BLaER1 treated with 17β-estradiol and CSF1 and Interleukin-3, amounts not matched to agents 10 nM and 100 nM (cell line): Measurements from ENCODE around the gene MACIR.

Experiments
- H3K27ac ChIP-seq, 11 experiments: shearing (Covaris generic); formaldehyde crosslinking; 2 replicates each; pipeline ENCODE4 v1.8.1; 2022
- H3K27me3 ChIP-seq, 11 experiments: shearing (Covaris generic); formaldehyde crosslinking; 2 replicates each; pipeline ENCODE4 v1.8.1; 2022
- H3K36me3 ChIP-seq, 11 experiments: shearing (Covaris generic); formaldehyde crosslinking; 2 replicates each; pipeline ENCODE4 v1.8.1; 2022
- H3K4me1 ChIP-seq, 10 experiments: shearing (Covaris generic); formaldehyde crosslinking; 2 replicates each; pipeline ENCODE4 v1.8.1; 2022
- H3K4me2 ChIP-seq, 11 experiments: shearing (Covaris generic); formaldehyde crosslinking; 2 replicates each; pipeline ENCODE4 v1.8.1; 2022
- H3K4me3 ChIP-seq, 10 experiments: shearing (Covaris generic); formaldehyde crosslinking; 2 replicates each; pipeline ENCODE4 v1.8.1; 2022
- H3K9ac ChIP-seq, 11 experiments: shearing (Covaris generic); formaldehyde crosslinking; 2 replicates each; pipeline ENCODE4 v1.8.1; 2022
- H3K9me3 ChIP-seq, 11 experiments: shearing (Covaris generic); formaldehyde crosslinking; replicated peaks in 1 of 11; 2 replicates each; pipeline ENCODE4 v1.8.1; 2022
- H4K20me1 ChIP-seq, 11 experiments: shearing (Covaris generic); formaldehyde crosslinking; 2 replicates each; pipeline ENCODE4 v1.8.1; 2022
- Cebpa-rat ChIP-seq, 11 experiments: shearing (Covaris generic); IDR thresholded peaks; 2 replicates each; pipeline ENCODE4 v1.8.1; 2022

The MACIR gene

DNA sequence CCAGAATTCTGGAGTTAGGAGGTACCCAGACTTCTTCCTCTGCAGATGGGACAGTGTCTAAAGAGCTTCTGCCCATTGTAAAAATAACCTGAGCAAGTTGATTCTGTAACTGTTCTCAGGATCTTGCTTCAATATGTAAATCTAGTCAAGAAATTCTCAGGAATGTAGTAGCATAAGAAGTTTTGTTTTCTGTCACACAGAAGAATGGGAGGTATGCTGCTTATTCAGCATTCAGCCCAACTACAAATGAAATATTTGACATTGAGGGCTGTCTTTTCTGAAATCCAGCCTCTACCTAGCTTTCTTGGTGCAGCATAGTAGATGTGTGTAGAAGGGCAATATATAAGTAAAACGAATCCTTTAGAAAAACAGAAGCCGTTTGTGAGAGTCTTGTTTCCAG lies 13.8 kb downstream of the MACIR start:
- Histone ChIP-seq H3K9ac (no peak overlapping the region), H3K4me1 (peaks cover 0 to 34% (median 4%) of the 10 kb centered on the region in 10 experiments; a peak in 9 of 20 replicates), H3K27ac (peak overlapping the region in 3 of 11 experiments; percentile 2 to 35 (median 12); a peak in 2 of 22 replicates), H4K20me1 (peaks cover 0 to 66% (median 21%) of the 10 kb centered on the region in 11 experiments; a peak in 12 of 22 replicates), H3K36me3 (peaks cover 36 to 86% (median 48%) of the 10 kb centered on the region in 11 experiments), H3K4me3 (no peak overlapping the region), H3K4me2 (peak overlapping the region in 1 of 11 experiments; percentile 28; a peak in 2 of 22 replicates), H3K27me3 (no peaks in the 10 kb centered on the region), H3K9me3 (no peaks in the 10 kb centered on the region)
- TF ChIP-seq Cebpa-rat (IDR thresholded peaks at IDR 0.05) = no peak

DNA sequence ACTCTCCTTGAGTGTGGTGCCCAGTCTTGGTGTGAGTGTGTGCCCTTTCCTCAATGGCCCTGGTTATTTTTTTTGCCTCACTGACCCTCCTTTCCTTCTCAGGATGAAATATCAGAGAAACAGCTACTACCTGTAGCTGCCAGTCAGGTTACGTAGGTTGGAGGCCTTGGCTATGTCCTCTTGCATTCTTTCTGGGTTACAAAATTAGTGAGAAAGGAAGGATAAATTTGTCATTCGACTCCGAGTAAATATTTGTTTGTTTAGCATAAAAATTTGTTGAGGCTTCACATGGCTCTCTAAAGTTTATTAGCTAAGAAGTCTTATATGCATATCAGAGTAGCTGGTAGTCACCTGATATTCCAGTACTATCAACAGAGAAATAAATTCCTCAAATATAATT lies 15.4 kb downstream of the MACIR start:
- H3K4me3 ChIP-seq = no peak overlapping the region
- no peak for TF ChIP-seq Cebpa-rat (IDR thresholded peaks at IDR 0.05)
- no peaks in the 10 kb centered on the region for H3K27me3 ChIP-seq
- H4K20me1 ChIP-seq = peaks cover 0 to 57% (median 15%) of the 10 kb centered on the region in 11 experiments; a peak in 12 of 22 replicates
- peaks cover 0 to 34% (median 4%) of the 10 kb centered on the region in 10 experiments; a peak in 9 of 20 replicates for H3K4me1 ChIP-seq
- H3K9me3 ChIP-seq = no peaks in the 10 kb centered on the region
- H3K36me3 ChIP-seq = peaks cover 27 to 86% (median 47%) of the 10 kb centered on the region in 11 experiments
- no peak overlapping the region for H3K27ac ChIP-seq
- no peak overlapping the region for H3K4me2 ChIP-seq
- H3K9ac ChIP-seq = no peak overlapping the region

GRCh38 chr5:103275851-103276250 lies 17.3 kb downstream of the MACIR start:
- Histone ChIP-seq H3K4me1 (peaks cover 0 to 31% (median 0%) of the 10 kb centered on the region in 10 experiments; a peak in 7 of 20 replicates), H3K36me3 (peaks cover 24 to 95% (median 55%) of the 10 kb centered on the region in 11 experiments), H3K27me3 (no peaks in the 10 kb centered on the region), H3K4me2 (no peak overlapping the region), H3K27ac (no peak overlapping the region), H3K9me3 (no peaks in the 10 kb centered on the region), H4K20me1 (peaks cover 0 to 42% (median 6%) of the 10 kb centered on the region in 11 experiments; a peak in 9 of 22 replicates), H3K4me3 (no peak overlapping the region), H3K9ac (no peak overlapping the region)
- TF ChIP-seq Cebpa-rat (IDR thresholded peaks at IDR 0.05) = no peak

- Histone ChIP-seq H4K20me1 (peaks cover 0 to 12% (median 0%) of the 10 kb centered on the region in 11 experiments; a peak in 5 of 22 replicates), H3K4me1 (peaks cover 0 to 17% (median 0%) of the 10 kb centered on the region in 10 experiments; a peak in 5 of 20 replicates), H3K9ac (no peak overlapping the region), H3K9me3 (no peaks in the 10 kb centered on the region), H3K4me3 (no peak overlapping the region), H3K4me2 (no peak overlapping the region), H3K36me3 (peaks cover 15 to 68% (median 28%) of the 10 kb centered on the region in 11 experiments), H3K27ac (no peak overlapping the region), H3K27me3 (no peaks in the 10 kb centered on the region)
- no peak for TF ChIP-seq Cebpa-rat (IDR thresholded peaks at IDR 0.05)
These were observed 22.4 kb downstream of the MACIR start for GRCh38 chr5:103280967-103281366.

GRCh38 chr5:103283120-103283519 lies 24.6 kb downstream of the MACIR start:
- H3K9me3 ChIP-seq = no peaks in the 10 kb centered on the region
- H3K36me3 ChIP-seq = peaks cover 3 to 46% (median 11%) of the 10 kb centered on the region in 11 experiments; a peak in 15 of 22 replicates
- no peak overlapping the region for H3K4me3 ChIP-seq
- H4K20me1 ChIP-seq = peaks cover 0 to 5% (median 0%) of the 10 kb centered on the region in 11 experiments; a peak in 2 of 22 replicates
- no peaks in the 10 kb centered on the region for H3K27me3 ChIP-seq
- peaks cover 0 to 17% (median 0%) of the 10 kb centered on the region in 10 experiments; a peak in 5 of 20 replicates for H3K4me1 ChIP-seq
- no peak overlapping the region for H3K4me2 ChIP-seq
- TF ChIP-seq Cebpa-rat (IDR thresholded peaks at IDR 0.05) = no peak
- H3K9ac ChIP-seq = no peak overlapping the region
- H3K27ac ChIP-seq = no peak overlapping the region

DNA sequence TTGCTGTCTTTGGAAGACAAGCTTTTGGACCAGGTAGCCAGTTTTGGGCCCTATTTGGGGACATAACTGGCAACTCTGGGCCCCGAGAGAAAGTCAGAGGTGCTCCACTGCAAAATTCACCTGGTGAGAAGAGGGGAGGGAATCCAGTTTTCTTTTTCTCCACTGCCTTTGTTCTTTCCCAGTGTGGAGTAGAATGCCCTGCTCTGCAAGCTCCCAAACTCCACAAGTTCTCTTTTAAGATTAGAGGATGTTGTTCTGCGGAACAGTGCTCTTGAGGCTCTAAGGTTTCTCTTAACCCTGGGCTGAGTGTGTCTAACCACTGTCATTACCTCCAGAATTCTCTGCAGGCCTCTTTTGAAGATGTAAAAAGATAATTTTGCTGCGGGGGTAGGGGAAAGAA lies 25.3 kb downstream of the MACIR start:
- TF ChIP-seq Cebpa-rat (IDR thresholded peaks at IDR 0.05) = no peak
- H3K9ac ChIP-seq = no peak overlapping the region
- no peak overlapping the region for H3K4me3 ChIP-seq
- H3K36me3 ChIP-seq = peaks cover 0 to 39% (median 10%) of the 10 kb centered on the region in 11 experiments; a peak in 11 of 22 replicates
- H4K20me1 ChIP-seq = peaks cover 0 to 3% (median 0%) of the 10 kb centered on the region in 11 experiments; a peak in 1 of 22 replicates
- H3K4me2 ChIP-seq = no peak overlapping the region
- H3K4me1 ChIP-seq = peaks cover 0 to 16% (median 0%) of the 10 kb centered on the region in 10 experiments; a peak in 5 of 20 replicates
- H3K27me3 ChIP-seq = no peaks in the 10 kb centered on the region
- H3K27ac ChIP-seq = no peak overlapping the region
- no peaks in the 10 kb centered on the region for H3K9me3 ChIP-seq

DNA sequence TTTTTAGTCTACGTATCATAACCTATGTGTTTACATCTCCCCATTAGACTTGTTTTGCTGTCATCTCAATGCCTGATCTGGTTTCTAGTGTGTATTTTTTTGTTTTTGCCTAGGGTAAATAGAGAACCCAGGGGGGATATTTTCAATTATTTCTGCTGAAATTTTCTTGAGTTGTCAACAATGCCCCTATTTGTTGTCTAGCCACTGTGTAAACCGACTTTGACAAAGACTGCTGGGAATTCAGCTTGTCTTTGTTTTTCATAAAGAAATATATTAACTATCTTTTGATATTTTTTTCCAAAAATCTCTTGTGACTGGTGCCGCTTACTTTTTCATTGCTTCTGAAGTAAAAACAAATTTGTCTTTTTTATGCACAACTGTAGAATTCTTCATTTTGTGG lies 28.1 kb downstream of the MACIR start:
- no peaks in the 10 kb centered on the region for H3K9me3 ChIP-seq
- no peak overlapping the region for H3K4me2 ChIP-seq
- no peak for TF ChIP-seq Cebpa-rat (IDR thresholded peaks at IDR 0.05)
- H3K9ac ChIP-seq = no peak overlapping the region
- no peak overlapping the region for H3K4me3 ChIP-seq
- H3K36me3 ChIP-seq = peaks cover 0 to 11% (median 0%) of the 10 kb centered on the region in 11 experiments; a peak in 2 of 22 replicates
- H3K27me3 ChIP-seq = no peaks in the 10 kb centered on the region
- no peaks in the 10 kb centered on the region for H4K20me1 ChIP-seq
- H3K27ac ChIP-seq = no peak overlapping the region
- H3K4me1 ChIP-seq = no peaks in the 10 kb centered on the region; a peak in 1 of 20 replicates

DNA sequence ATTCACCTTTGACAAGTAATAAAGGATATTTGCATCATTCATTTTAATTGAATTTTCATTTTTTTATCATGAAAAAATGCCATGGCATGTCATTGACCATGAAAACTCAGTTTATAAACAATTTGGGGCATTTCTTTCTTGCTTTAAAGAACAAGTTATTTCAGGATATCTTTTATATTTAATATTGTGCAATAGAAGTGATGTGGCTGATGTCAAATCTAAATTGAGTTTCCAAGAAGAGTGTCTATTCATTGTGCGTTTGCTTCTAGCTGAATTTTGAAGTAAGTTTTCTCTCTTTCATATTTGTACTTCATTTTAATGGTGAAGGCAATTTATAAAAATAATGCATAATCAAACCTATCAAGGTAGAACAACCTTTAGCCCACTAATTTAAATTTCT lies 30.5 kb downstream of the MACIR start:
- Histone ChIP-seq H3K4me2 (no peak overlapping the region), H3K36me3 (no peaks in the 10 kb centered on the region), H3K4me1 (peaks cover 0 to 9% (median 6%) of the 10 kb centered on the region in 10 experiments; a peak in 10 of 20 replicates), H3K27ac (no peak overlapping the region), H3K27me3 (no peaks in the 10 kb centered on the region), H4K20me1 (no peaks in the 10 kb centered on the region), H3K4me3 (no peak overlapping the region), H3K9ac (no peak overlapping the region), H3K9me3 (no peaks in the 10 kb centered on the region)
- no peak for TF ChIP-seq Cebpa-rat (IDR thresholded peaks at IDR 0.05)

GRCh38 chr5:103290846-103291245 lies 32.3 kb downstream of the MACIR start:
- H3K4me3 ChIP-seq = no peak overlapping the region
- H3K4me2 ChIP-seq = no peak overlapping the region
- no peaks in the 10 kb centered on the region for H3K27me3 ChIP-seq
- no peak overlapping the region for H3K9ac ChIP-seq
- no peaks in the 10 kb centered on the region for H4K20me1 ChIP-seq
- no peak for TF ChIP-seq Cebpa-rat (IDR thresholded peaks at IDR 0.05)
- no peaks in the 10 kb centered on the region for H3K9me3 ChIP-seq
- H3K36me3 ChIP-seq = no peaks in the 10 kb centered on the region
- no peak overlapping the region for H3K27ac ChIP-seq
- H3K4me1 ChIP-seq = peaks cover 0 to 9% (median 6%) of the 10 kb centered on the region in 10 experiments; a peak in 10 of 20 replicates

DNA sequence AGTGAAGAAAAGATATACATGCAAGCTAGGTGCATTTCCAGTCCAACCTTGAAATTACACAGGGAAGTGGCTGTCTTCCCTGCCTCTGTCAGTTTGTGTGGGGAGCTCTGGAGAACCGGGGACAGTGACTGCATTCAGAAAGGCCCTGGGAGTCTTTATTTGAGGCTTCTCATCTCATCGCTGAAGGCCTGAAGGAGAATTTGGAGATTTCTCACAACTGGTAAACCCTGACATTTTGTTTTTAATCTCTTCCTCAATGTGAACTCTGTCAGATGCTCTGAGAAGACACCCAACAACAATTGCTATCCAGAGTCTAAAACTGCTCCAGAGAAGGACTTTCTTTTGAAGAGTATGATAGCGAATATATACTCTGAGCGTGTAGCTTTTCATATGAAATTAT lies 33.0 kb downstream of the MACIR start:
- H4K20me1 ChIP-seq = no peaks in the 10 kb centered on the region

More for the DNA sequence above, 33.0 kb downstream of the MACIR start:
- no peak for TF ChIP-seq Cebpa-rat (IDR thresholded peaks at IDR 0.05)
- no peak overlapping the region for H3K4me3 ChIP-seq
- H3K27ac ChIP-seq = no peak overlapping the region
- H3K36me3 ChIP-seq = no peaks in the 10 kb centered on the region
- H3K4me1 ChIP-seq = peaks cover 0 to 9% (median 6%) of the 10 kb centered on the region in 10 experiments; a peak in 10 of 20 replicates
- no peaks in the 10 kb centered on the region for H3K27me3 ChIP-seq
- no peaks in the 10 kb centered on the region for H3K9me3 ChIP-seq
- H3K9ac ChIP-seq = no peak overlapping the region
- H3K4me2 ChIP-seq = no peak overlapping the region
